ENCODE data around the gene TBX20.

DNA sequence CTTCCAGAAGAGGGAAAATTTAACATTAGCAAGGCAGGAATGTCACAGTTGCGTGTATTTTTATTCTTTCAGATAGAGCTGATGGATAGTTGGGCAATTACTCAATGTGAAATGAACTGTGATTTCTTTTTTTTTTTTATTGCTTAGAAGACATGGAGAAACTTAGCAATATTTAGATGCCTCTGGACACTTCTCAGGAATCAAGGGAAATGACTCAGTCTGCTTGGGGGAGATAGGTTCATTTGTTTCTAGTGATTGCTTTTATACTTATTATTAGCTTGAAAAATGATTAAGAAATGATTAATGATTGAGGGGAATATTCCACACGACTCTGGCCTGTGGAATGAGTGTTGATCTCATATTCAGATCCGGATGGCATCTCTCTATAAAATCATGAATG, 33.1 kb upstream of the TBX20 start:
- TF ChIP-seq POLR2A (IDR thresholded peaks at IDR 0.05) (no peak), CTCF (IDR thresholded peaks at IDR 0.05) (no peak)
